IMR-90 (cell line): ENCODE results near the gene NPTX1. TPM values are rescaled to one million over a fixed set of nuclear protein-coding genes. Genes with fewer than 3 reads are reported as not detected.
A peak's percentile ranks its signal among the peaks of the same experiment; 100 is the strongest.

Source experiments
- RCOR1 ChIP-seq: IDR thresholded peaks from 2 replicates; pipeline ENCODE4 v1.6.1; 2012; ENCODE audit warnings: mild to moderate bottlenecking, low read length, improper control_type of control experiment; ENCODE audit not compliant: insufficient replicate concordance
- polyA plus RNA-seq, 3 experiments: library from polyadenylated mRNA; depleted of rRNA; stranded (reverse); fragments of >200 nt; gene quantifications; 2 replicates each; pipeline ENCODE4 v1.2.3, GENCODE V29; 2012; ENCODE audit warnings: low replicate concordance in 1 of 3
- total RNA-seq: library from RNA; depleted of rRNA; stranded (reverse); fragments of >200 nt; gene quantifications from 2 replicates; pipeline ENCODE4 v1.2.3, GENCODE V29; 2012
- TF ChIP-seq, protein P1 (sequence below): conservative IDR thresholded peaks from 2 replicates; pipeline ENCODE4 v1.5.1; 2012; ENCODE audit warnings: mild to moderate bottlenecking, low read depth, low read length, improper control_type of control experiment

Gene NPTX1
- total and polyA plus RNA-seq, 2 of the 4 experiments (the other 2 are of a cell fraction) = 20.8 to 39.5 TPM

DNA sequence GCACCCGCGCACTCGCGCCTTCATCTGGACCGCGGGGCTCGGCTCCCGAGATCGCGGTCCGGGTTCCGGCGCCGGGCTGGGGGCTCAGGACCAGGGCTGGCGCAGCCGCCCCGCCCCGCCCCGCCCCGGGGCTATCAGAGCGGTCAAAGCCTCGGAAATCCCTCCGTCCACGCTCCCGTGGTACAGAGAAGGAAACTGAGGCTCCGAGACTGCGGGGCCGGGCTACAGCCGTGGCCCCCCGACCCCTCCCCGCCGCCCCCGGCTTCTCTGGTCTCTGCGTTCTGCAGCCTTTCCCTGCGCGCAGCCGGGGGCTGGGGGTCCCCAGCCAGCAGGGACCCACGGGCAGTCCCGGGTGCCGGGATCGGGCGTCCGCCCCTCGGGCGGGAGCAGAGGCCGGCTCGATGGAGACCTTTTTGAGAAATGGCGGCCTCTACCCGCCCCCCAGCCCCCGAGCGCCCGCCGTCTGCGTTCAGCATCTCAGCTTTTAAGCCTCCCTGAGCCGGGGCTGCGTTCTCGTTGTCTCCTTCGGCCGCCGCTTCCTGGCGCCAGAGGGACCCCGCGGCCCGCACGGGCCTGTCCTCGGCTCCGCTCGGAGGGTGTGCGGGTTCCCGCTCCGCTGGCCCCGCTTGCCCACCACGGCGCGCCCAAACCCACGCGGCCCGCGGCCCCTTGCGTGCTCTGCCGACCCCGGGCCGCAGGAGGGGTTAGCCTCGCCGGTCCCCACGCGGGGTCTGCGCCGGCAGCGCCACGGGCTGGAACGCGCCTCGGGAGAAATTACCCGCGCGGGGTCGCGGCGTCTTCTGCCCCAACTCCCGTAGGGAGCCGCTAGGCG, 1.5 kb upstream of the NPTX1 start (continued):
- TF ChIP-seq, protein P1, sequence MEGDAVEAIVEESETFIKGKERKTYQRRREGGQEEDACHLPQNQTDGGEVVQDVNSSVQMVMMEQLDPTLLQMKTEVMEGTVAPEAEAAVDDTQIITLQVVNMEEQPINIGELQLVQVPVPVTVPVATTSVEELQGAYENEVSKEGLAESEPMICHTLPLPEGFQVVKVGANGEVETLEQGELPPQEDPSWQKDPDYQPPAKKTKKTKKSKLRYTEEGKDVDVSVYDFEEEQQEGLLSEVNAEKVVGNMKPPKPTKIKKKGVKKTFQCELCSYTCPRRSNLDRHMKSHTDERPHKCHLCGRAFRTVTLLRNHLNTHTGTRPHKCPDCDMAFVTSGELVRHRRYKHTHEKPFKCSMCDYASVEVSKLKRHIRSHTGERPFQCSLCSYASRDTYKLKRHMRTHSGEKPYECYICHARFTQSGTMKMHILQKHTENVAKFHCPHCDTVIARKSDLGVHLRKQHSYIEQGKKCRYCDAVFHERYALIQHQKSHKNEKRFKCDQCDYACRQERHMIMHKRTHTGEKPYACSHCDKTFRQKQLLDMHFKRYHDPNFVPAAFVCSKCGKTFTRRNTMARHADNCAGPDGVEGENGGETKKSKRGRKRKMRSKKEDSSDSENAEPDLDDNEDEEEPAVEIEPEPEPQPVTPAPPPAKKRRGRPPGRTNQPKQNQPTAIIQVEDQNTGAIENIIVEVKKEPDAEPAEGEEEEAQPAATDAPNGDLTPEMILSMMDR = peak; percentile 79
- no peak for TF ChIP-seq RCOR1
